MCF 10A (cell line): ENCODE results near the gene KDM4C. TPM values are rescaled to one million over a fixed set of nuclear protein-coding genes. Genes with fewer than 3 reads are reported as not detected.
A peak's percentile ranks its signal among the peaks of the same experiment; 100 is the strongest.

Source experiments
- BruUV-seq: library from RNA; stranded (reverse); fragments of 400-500 nt; replicated peaks from 2 replicates; lab custom pipeline; 2021; lab: Mats Ljungman, UMichigan
- CTCF ChIA-PET: fragments of 300-600 bp; sonication (Branson Sonifier 250); formaldehyde crosslinking; extraction: SDS; loops from one replicate; lab custom pipeline; 2021; ENCODE audit warnings: antibody characterized with exemption, inconsistent platforms; lab: Yijun Ruan, JAX
- POLR2A ChIA-PET: fragments of 300-600, 350-650 bp; sonication (Branson Sonifier 250); formaldehyde crosslinking; extraction: SDS; loops from one replicate; lab custom pipeline; 2020; ENCODE audit warnings: antibody characterized with exemption, inconsistent platforms; lab: Yijun Ruan, JAX
- DNase-seq: peaks from one replicate; pipeline ENCODE4 v3.0.0-alpha.2; 2018; ENCODE audit not compliant: unreplicated experiment
- H3K27ac Mint-ChIP-seq: one replicate; pipeline ENCODE4 v1.8.0; 2022; ENCODE audit warnings: mild to moderate bottlenecking, low read depth, mixed read lengths; ENCODE audit not compliant: unreplicated experiment
- H3K27me3 Mint-ChIP-seq: one replicate; pipeline ENCODE4 v1.8.0; 2022; ENCODE audit warnings: mixed read lengths; ENCODE audit not compliant: insufficient read depth, unreplicated experiment
- H3K36me3 Mint-ChIP-seq: one replicate; pipeline ENCODE4 v1.8.0; 2022; ENCODE audit warnings: mild to moderate bottlenecking, moderate library complexity, mixed read lengths; ENCODE audit not compliant: insufficient read depth, unreplicated experiment
- H3K4me1 Mint-ChIP-seq: one replicate; pipeline ENCODE4 v1.8.0; 2022; ENCODE audit warnings: mixed read lengths; ENCODE audit not compliant: insufficient read depth, unreplicated experiment
- H3K4me3 Mint-ChIP-seq: one replicate; pipeline ENCODE4 v1.8.0; 2022; ENCODE audit warnings: mild to moderate bottlenecking, moderate library complexity, mixed read lengths; ENCODE audit not compliant: unreplicated experiment
- H3K9me3 Mint-ChIP-seq: one replicate; pipeline ENCODE4 v1.8.0; 2022; ENCODE audit warnings: mixed read lengths; ENCODE audit not compliant: unreplicated experiment
- CTCF ChIP-seq: fragments of 200-600 bp; IDR thresholded peaks from one replicate; pipeline ENCODE4 v1.8.0; 2022; ENCODE audit warnings: antibody characterized with exemption, mild to moderate bottlenecking; ENCODE audit not compliant: unreplicated experiment
- intact Hi-C: fragments of 100-400 bp; cut with micrococcal nuclease; formaldehyde crosslinking; loops from 2 replicates; pipeline ENCODE4 v1.14.1; 2022
- total RNA-seq: library from RNA; stranded (reverse); gene quantifications from 2 replicates; pipeline ENCODE4 v1.2.3, GENCODE V29; 2022

The KDM4C gene
- total RNA-seq, 1 experiment from 2014 or later: 29.5 TPM

- H3K27ac Mint-ChIP-seq: no peak overlapping the region
- POLR2A ChIA-PET: no interaction called here
- H3K4me1 Mint-ChIP-seq: no peaks in the 10 kb centered on the region
- CTCF ChIA-PET: interaction anchor here (1.1 kb wide), 1 partner anchor 25 kb away, joined by 3 read pairs; no protein-coding TSS in a partner anchor
- no peak for TF ChIP-seq CTCF
- no TSS peak for BruUV-seq
- no peaks in the 10 kb centered on the region for H3K9me3 Mint-ChIP-seq
- no peak for DNase-seq
- H3K36me3 Mint-ChIP-seq: peaks cover 20% of the 10 kb centered on the region
- H3K4me3 Mint-ChIP-seq: no peak overlapping the region
- intact Hi-C loops: no loop called here
- no peaks in the 10 kb centered on the region for H3K27me3 Mint-ChIP-seq
Observed at GRCh38 chr9:6822696-6823095, 64.9 kb downstream of the KDM4C start.

- H3K4me1 Mint-ChIP-seq: no peaks in the 10 kb centered on the region
Observed at GRCh38 chr9:6827439-6828145, 69.8 kb downstream of the KDM4C start.

GRCh38 chr9:6829027-6829426 is 71.3 kb downstream of the KDM4C start:
- TF ChIP-seq CTCF: no peak
- peaks cover 16% of the 10 kb centered on the region for H3K36me3 Mint-ChIP-seq
- no peaks in the 10 kb centered on the region for H3K4me1 Mint-ChIP-seq
- POLR2A ChIA-PET: no interaction called here
- no peak overlapping the region for H3K27ac Mint-ChIP-seq
- DNase-seq: no peak
- H3K9me3 Mint-ChIP-seq: no peaks in the 10 kb centered on the region
- no TSS peak for BruUV-seq
- H3K27me3 Mint-ChIP-seq: no peaks in the 10 kb centered on the region
- H3K4me3 Mint-ChIP-seq: no peak overlapping the region
- CTCF ChIA-PET: interaction anchor here (0.7 to 1.3 kb wide), 2 partner anchors 39 to 360 kb away, joined by 4 read pairs; no protein-coding TSS in a partner anchor
- intact Hi-C loops: loop anchor here (5.0 kb wide), 1 partner anchor 68 kb away; no protein-coding TSS in a partner anchor

More at GRCh38 chr9:6827439-6828145, 69.8 kb downstream of the KDM4C start:
- Mint-ChIP-seq H3K4me3 (no peak overlapping the region), H3K9me3 (no peaks in the 10 kb centered on the region), H3K27ac (no peak overlapping the region), H3K27me3 (no peaks in the 10 kb centered on the region), H3K36me3 (peaks cover 12% of the 10 kb centered on the region)
- CTCF ChIA-PET: interaction anchor here (0.6 to 2.9 kb wide), 53 partner anchors 8 to 1552 kb away, joined by 3 to 29 read pairs (median 4); no protein-coding TSS in a partner anchor
- peak; percentile 53 for TF ChIP-seq CTCF
- POLR2A ChIA-PET: interaction anchor here (1.0 to 1.3 kb wide), 2 partner anchors 11 to 70 kb away, joined by 3 to 4 read pairs; partner anchors contain the start of gene KDM4C
- intact Hi-C loops: loop anchor here (5.0 kb wide), 1 partner anchor 70 kb away; no protein-coding TSS in a partner anchor
- no TSS peak for BruUV-seq
- DNase-seq: peak; percentile 65

GRCh38 chr9:6829536-6829935 is 71.8 kb downstream of the KDM4C start:
- CTCF ChIA-PET: no interaction called here
- no TSS peak for BruUV-seq
- TF ChIP-seq CTCF: no peak
- H3K27ac Mint-ChIP-seq: no peak overlapping the region
- no peaks in the 10 kb centered on the region for H3K9me3 Mint-ChIP-seq
- no peaks in the 10 kb centered on the region for H3K27me3 Mint-ChIP-seq
- H3K4me3 Mint-ChIP-seq: no peak overlapping the region
- POLR2A ChIA-PET: no interaction called here
- H3K36me3 Mint-ChIP-seq: peaks cover 18% of the 10 kb centered on the region
- DNase-seq: no peak
- no peaks in the 10 kb centered on the region for H3K4me1 Mint-ChIP-seq
- intact Hi-C loops: loop anchor here (5.0 kb wide), 1 partner anchor 68 kb away; no protein-coding TSS in a partner anchor
